ENCODE results near the gene DDR2.

DDR2 gene

GRCh38 chr1:162629651-162630050 lies 2.6 kb upstream of the DDR2 start:
- Histone ChIP-seq H3K9me3 (ENCODE audit: control insufficient read depth, low read length) (no peaks in the 10 kb centered on the region), H3K27ac (ENCODE audit: low read depth, low read length, severe bottlenecking) (no peak overlapping the region), H3K4me3 (ENCODE audit: extremely low read depth, insufficient read depth, low read length, poor library complexity, severe bottlenecking) (no peak overlapping the region), H3K36me3 (ENCODE audit: control insufficient read depth, insufficient read depth, low read length) (no peaks in the 10 kb centered on the region), H3K4me1 (ENCODE audit: control insufficient read depth, insufficient read depth, low read length, poor library complexity, severe bottlenecking) (peaks cover 28% of the 10 kb centered on the region)
- whole genome bisulfite sequencing, 2 experiments (ENCODE audit: insufficient coverage in 2 of 2), result 90 to 100% methylated on average over 1 of the region's 2 CpGs

- Histone ChIP-seq H3K27ac (ENCODE audit: low read depth, low read length, severe bottlenecking) (peak overlapping the region; percentile 94), H3K4me1 (ENCODE audit: control insufficient read depth, insufficient read depth, low read length, poor library complexity, severe bottlenecking) (peaks cover 22% of the 10 kb centered on the region), H3K4me3 (ENCODE audit: extremely low read depth, insufficient read depth, low read length, poor library complexity, severe bottlenecking) (no peak overlapping the region), H3K9me3 (ENCODE audit: control insufficient read depth, low read length) (no peaks in the 10 kb centered on the region), H3K36me3 (ENCODE audit: control insufficient read depth, insufficient read depth, low read length) (no peaks in the 10 kb centered on the region)
- 77 to 78% methylated on average over 4 to 6 of the region's 10 CpGs for WGBS, 2 experiments (ENCODE audit: insufficient coverage in 2 of 2)
Measured at GRCh38 chr1:162631546-162632191, 595 bp upstream of the DDR2 start.

GRCh38 chr1:162632698-162633080 lies 425 bp downstream of the DDR2 start:
- 88% methylated on average over 3 to 4 of the region's 4 CpGs for WGBS, 2 experiments (ENCODE audit: insufficient coverage in 2 of 2)
- H3K27ac ChIP-seq (ENCODE audit: low read depth, low read length, severe bottlenecking), result peak overlapping the region; percentile 94
- H3K36me3 ChIP-seq (ENCODE audit: control insufficient read depth, insufficient read depth, low read length), result no peaks in the 10 kb centered on the region
- peaks cover 21% of the 10 kb centered on the region for H3K4me1 ChIP-seq (ENCODE audit: control insufficient read depth, insufficient read depth, low read length, poor library complexity, severe bottlenecking)
- no peaks in the 10 kb centered on the region for H3K9me3 ChIP-seq (ENCODE audit: control insufficient read depth, low read length)
- peak overlapping the region; percentile 18 for H3K4me3 ChIP-seq (ENCODE audit: extremely low read depth, insufficient read depth, low read length, poor library complexity, severe bottlenecking)

GRCh38 chr1:162633081-162633762 lies 958 bp downstream of the DDR2 start:
- Histone ChIP-seq H3K4me3 (ENCODE audit: extremely low read depth, insufficient read depth, low read length, poor library complexity, severe bottlenecking) (peak overlapping the region; percentile 18), H3K27ac (ENCODE audit: low read depth, low read length, severe bottlenecking) (peak overlapping the region; percentile 94), H3K4me1 (ENCODE audit: control insufficient read depth, insufficient read depth, low read length, poor library complexity, severe bottlenecking) (peaks cover 21% of the 10 kb centered on the region), H3K9me3 (ENCODE audit: control insufficient read depth, low read length) (no peaks in the 10 kb centered on the region), H3K36me3 (ENCODE audit: control insufficient read depth, insufficient read depth, low read length) (no peaks in the 10 kb centered on the region)
- 93 to 94% methylated on average over 4 to 6 of the region's 8 CpGs for WGBS, 2 experiments (ENCODE audit: insufficient coverage in 2 of 2)

- Histone ChIP-seq H3K4me1 (ENCODE audit: control insufficient read depth, insufficient read depth, low read length, poor library complexity, severe bottlenecking) (peaks cover 18% of the 10 kb centered on the region), H3K27ac (ENCODE audit: low read depth, low read length, severe bottlenecking) (no peak overlapping the region), H3K36me3 (ENCODE audit: control insufficient read depth, insufficient read depth, low read length) (no peaks in the 10 kb centered on the region), H3K4me3 (ENCODE audit: extremely low read depth, insufficient read depth, low read length, poor library complexity, severe bottlenecking) (no peak overlapping the region), H3K9me3 (ENCODE audit: control insufficient read depth, low read length) (no peaks in the 10 kb centered on the region)
- 87 to 93% methylated on average over 3 to 4 of the region's 4 CpGs for WGBS, 2 experiments (ENCODE audit: insufficient coverage in 2 of 2)
Measured at GRCh38 chr1:162635418-162635817, 3.2 kb downstream of the DDR2 start.

GRCh38 chr1:162639718-162640117 lies 7.5 kb downstream of the DDR2 start:
- Histone ChIP-seq H3K4me3 (ENCODE audit: extremely low read depth, insufficient read depth, low read length, poor library complexity, severe bottlenecking) (no peak overlapping the region), H3K36me3 (ENCODE audit: control insufficient read depth, insufficient read depth, low read length) (no peaks in the 10 kb centered on the region), H3K9me3 (ENCODE audit: control insufficient read depth, low read length) (no peaks in the 10 kb centered on the region), H3K27ac (ENCODE audit: low read depth, low read length, severe bottlenecking) (no peak overlapping the region), H3K4me1 (ENCODE audit: control insufficient read depth, insufficient read depth, low read length, poor library complexity, severe bottlenecking) (no peaks in the 10 kb centered on the region)
- WGBS, 2 experiments (ENCODE audit: insufficient coverage in 2 of 2), result 99 to 100% methylated on average over 5 to 7 of the region's 7 CpGs

- 100% methylated on average over 2 of the region's 2 CpGs for WGBS, 2 experiments (ENCODE audit: insufficient coverage in 2 of 2)
- H3K4me1 ChIP-seq (ENCODE audit: control insufficient read depth, insufficient read depth, low read length, poor library complexity, severe bottlenecking), result no peaks in the 10 kb centered on the region
Measured at GRCh38 chr1:162641114-162641513, 8.8 kb downstream of the DDR2 start.

GRCh38 chr1:162644986-162645314 lies 12.7 kb downstream of the DDR2 start:
- Histone ChIP-seq H3K4me1 (ENCODE audit: control insufficient read depth, insufficient read depth, low read length, poor library complexity, severe bottlenecking) (peaks cover 3% of the 10 kb centered on the region), H3K36me3 (ENCODE audit: control insufficient read depth, insufficient read depth, low read length) (no peaks in the 10 kb centered on the region), H3K9me3 (ENCODE audit: control insufficient read depth, low read length) (no peaks in the 10 kb centered on the region), H3K4me3 (ENCODE audit: extremely low read depth, insufficient read depth, low read length, poor library complexity, severe bottlenecking) (no peak overlapping the region), H3K27ac (ENCODE audit: low read depth, low read length, severe bottlenecking) (no peak overlapping the region)
- WGBS, 2 experiments (ENCODE audit: insufficient coverage in 2 of 2), result 98 to 100% methylated on average over 2 to 3 of the region's 3 CpGs

More at GRCh38 chr1:162641114-162641513, 8.8 kb downstream of the DDR2 start:
- Histone ChIP-seq H3K9me3 (ENCODE audit: control insufficient read depth, low read length) (no peaks in the 10 kb centered on the region), H3K4me3 (ENCODE audit: extremely low read depth, insufficient read depth, low read length, poor library complexity, severe bottlenecking) (no peak overlapping the region), H3K27ac (ENCODE audit: low read depth, low read length, severe bottlenecking) (no peak overlapping the region), H3K36me3 (ENCODE audit: control insufficient read depth, insufficient read depth, low read length) (no peaks in the 10 kb centered on the region)

GRCh38 chr1:162645666-162646065 lies 13.4 kb downstream of the DDR2 start:
- Histone ChIP-seq H3K4me3 (ENCODE audit: extremely low read depth, insufficient read depth, low read length, poor library complexity, severe bottlenecking) (no peak overlapping the region), H3K4me1 (ENCODE audit: control insufficient read depth, insufficient read depth, low read length, poor library complexity, severe bottlenecking) (peaks cover 3% of the 10 kb centered on the region), H3K27ac (ENCODE audit: low read depth, low read length, severe bottlenecking) (no peak overlapping the region), H3K36me3 (ENCODE audit: control insufficient read depth, insufficient read depth, low read length) (no peaks in the 10 kb centered on the region), H3K9me3 (ENCODE audit: control insufficient read depth, low read length) (no peaks in the 10 kb centered on the region)
- 94% methylated on average over 3 of the region's 4 CpGs for WGBS, 2 experiments (ENCODE audit: insufficient coverage in 2 of 2)

GRCh38 chr1:162649583-162649982 lies 17.3 kb downstream of the DDR2 start:
- H3K27ac ChIP-seq (ENCODE audit: low read depth, low read length, severe bottlenecking), result no peak overlapping the region

GRCh38 chr1:162654915-162655620 lies 22.8 kb downstream of the DDR2 start:
- peaks cover 7% of the 10 kb centered on the region for H3K4me1 ChIP-seq (ENCODE audit: control insufficient read depth, insufficient read depth, low read length, poor library complexity, severe bottlenecking)
- WGBS, 2 experiments (ENCODE audit: insufficient coverage in 2 of 2), result 100% methylated on average over 1 to 2 of the region's 5 CpGs
- no peak overlapping the region for H3K27ac ChIP-seq (ENCODE audit: low read depth, low read length, severe bottlenecking)
- H3K4me3 ChIP-seq (ENCODE audit: extremely low read depth, insufficient read depth, low read length, poor library complexity, severe bottlenecking), result no peak overlapping the region
- H3K9me3 ChIP-seq (ENCODE audit: control insufficient read depth, low read length), result no peaks in the 10 kb centered on the region
- no peaks in the 10 kb centered on the region for H3K36me3 ChIP-seq (ENCODE audit: control insufficient read depth, insufficient read depth, low read length)

More at GRCh38 chr1:162649583-162649982, 17.3 kb downstream of the DDR2 start:
- Histone ChIP-seq H3K4me3 (ENCODE audit: extremely low read depth, insufficient read depth, low read length, poor library complexity, severe bottlenecking) (no peak overlapping the region), H3K4me1 (ENCODE audit: control insufficient read depth, insufficient read depth, low read length, poor library complexity, severe bottlenecking) (peaks cover 3% of the 10 kb centered on the region), H3K36me3 (ENCODE audit: control insufficient read depth, insufficient read depth, low read length) (no peaks in the 10 kb centered on the region), H3K9me3 (ENCODE audit: control insufficient read depth, low read length) (no peaks in the 10 kb centered on the region)
- WGBS, 2 experiments (ENCODE audit: insufficient coverage in 2 of 2), result 83% methylated on average over 1 of the region's 3 CpGs; no CpG with 5 or more reads in 1 of the 2 experiments

All from mesodermal cell (in vitro differentiated cells).